DMS53 (cell line): ENCODE data around the gene UGT2B11.
A peak's percentile ranks its signal among the peaks of the same experiment; 100 is the strongest.
"Not testable (repeated sequence)": the region's sequence is repeated elsewhere in the genome, so short reads cannot be mapped to it uniquely, and the experiment has no call there.

Source experiments
- DNase-seq: peaks from one replicate; lab custom pipeline; 2025; lab: John Stamatoyannopoulos, UW

UGT2B11 gene

GRCh38 chr4:69169171-69169570, 45.4 kb downstream of the UGT2B11 start:
- not testable (repeated sequence) for DNase-seq

GRCh38 chr4:69167300-69167699, 47.2 kb downstream of the UGT2B11 start:
- no peak for DNase-seq

GRCh38 chr4:69166376-69166775, 48.2 kb downstream of the UGT2B11 start:
- DNase-seq = not testable (repeated sequence)

GRCh38 chr4:69165707-69166106, 48.8 kb downstream of the UGT2B11 start:
- DNase-seq = not testable (repeated sequence)

GRCh38 chr4:69156913-69157312, 57.6 kb downstream of the UGT2B11 start:
- DNase-seq = peak; percentile 59

GRCh38 chr4:69154021-69154420, 60.5 kb downstream of the UGT2B11 start:
- DNase-seq = no peak
